Loucy (cell line): ENCODE measurements around the gene ARHGAP15.

ENCODE experiments used
- EZH2phosphoT487 ChIP-seq: fragments of 200-600 bp; IDR thresholded peaks from 2 replicates; pipeline ENCODE4 v1.6.1; 2018; ENCODE audit warnings: antibody characterized with exemption, mild to moderate bottlenecking, moderate library complexity, borderline replicate concordance
- TF ChIP-seq, protein P1 (sequence below): fragments of 200-600 bp; sonication (generic); conservative IDR thresholded peaks from 2 replicates; pipeline ENCODE4 v1.5.1; 2014; ENCODE audit warnings: mild to moderate bottlenecking, antibody characterized with exemption, low read length

DNA sequence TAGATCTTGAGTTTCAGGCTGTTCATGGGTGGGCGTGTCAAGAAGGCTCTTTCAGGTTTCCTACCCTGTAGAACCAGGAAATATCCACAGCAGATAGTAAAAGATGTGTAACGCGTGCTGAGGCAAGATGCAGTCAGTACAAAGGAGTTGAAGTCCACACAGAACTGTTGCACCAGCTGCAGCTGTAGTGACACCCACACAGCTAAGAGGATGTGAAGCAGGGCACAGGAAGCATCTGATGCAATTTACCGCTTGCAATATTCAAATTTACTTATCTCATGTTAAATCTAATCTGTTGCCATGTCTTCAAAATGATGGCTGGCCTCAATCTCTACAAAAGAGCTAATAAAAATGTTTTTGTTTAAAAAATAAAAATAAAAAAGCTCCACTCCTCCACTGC lies 132.8 kb downstream of the ARHGAP15 start:
- TF ChIP-seq, protein P1, sequence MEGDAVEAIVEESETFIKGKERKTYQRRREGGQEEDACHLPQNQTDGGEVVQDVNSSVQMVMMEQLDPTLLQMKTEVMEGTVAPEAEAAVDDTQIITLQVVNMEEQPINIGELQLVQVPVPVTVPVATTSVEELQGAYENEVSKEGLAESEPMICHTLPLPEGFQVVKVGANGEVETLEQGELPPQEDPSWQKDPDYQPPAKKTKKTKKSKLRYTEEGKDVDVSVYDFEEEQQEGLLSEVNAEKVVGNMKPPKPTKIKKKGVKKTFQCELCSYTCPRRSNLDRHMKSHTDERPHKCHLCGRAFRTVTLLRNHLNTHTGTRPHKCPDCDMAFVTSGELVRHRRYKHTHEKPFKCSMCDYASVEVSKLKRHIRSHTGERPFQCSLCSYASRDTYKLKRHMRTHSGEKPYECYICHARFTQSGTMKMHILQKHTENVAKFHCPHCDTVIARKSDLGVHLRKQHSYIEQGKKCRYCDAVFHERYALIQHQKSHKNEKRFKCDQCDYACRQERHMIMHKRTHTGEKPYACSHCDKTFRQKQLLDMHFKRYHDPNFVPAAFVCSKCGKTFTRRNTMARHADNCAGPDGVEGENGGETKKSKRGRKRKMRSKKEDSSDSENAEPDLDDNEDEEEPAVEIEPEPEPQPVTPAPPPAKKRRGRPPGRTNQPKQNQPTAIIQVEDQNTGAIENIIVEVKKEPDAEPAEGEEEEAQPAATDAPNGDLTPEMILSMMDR, result no peak
- TF ChIP-seq EZH2phosphoT487, result no peak
